Measurements from ENCODE around the gene SLC17A6.

The SLC17A6 gene

DNA sequence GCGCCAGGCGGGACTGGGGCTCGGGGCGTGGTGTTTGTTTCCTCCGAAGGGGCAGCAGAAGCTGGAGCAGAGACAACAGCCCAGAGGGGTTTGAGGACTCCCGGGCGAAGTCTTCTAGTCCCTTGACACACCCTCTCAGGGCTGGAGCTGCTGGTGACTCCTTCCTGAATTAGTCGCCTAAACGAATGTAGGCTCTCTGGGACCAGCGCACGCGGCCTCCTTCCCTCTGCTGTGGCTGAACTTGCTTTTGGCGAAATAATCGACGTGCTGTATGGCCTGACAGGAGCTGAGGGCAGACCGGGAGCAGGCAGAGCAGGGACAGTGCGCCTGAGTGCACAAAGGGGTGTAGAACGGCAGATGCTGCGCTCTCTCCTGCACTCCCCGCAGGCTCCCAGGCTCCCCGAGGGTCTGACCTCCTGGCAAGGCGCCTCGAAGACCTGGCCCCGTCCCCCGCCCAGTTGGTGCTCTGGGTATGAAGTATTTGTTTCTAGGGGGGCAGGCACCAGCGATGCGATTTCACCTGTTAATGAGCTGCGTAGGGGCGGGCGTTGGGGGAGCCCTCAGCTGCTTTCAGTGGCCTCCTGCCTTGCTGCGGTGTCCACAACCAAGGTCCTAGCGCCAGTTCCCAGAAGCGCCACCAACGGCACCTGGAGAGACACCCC, 5.3 kb downstream of the SLC17A6 start:
- no peak overlapping the region for H3K4me3 ChIP-seq (ENCODE audit: low read depth, low read length)
- TF ChIP-seq, protein P1, sequence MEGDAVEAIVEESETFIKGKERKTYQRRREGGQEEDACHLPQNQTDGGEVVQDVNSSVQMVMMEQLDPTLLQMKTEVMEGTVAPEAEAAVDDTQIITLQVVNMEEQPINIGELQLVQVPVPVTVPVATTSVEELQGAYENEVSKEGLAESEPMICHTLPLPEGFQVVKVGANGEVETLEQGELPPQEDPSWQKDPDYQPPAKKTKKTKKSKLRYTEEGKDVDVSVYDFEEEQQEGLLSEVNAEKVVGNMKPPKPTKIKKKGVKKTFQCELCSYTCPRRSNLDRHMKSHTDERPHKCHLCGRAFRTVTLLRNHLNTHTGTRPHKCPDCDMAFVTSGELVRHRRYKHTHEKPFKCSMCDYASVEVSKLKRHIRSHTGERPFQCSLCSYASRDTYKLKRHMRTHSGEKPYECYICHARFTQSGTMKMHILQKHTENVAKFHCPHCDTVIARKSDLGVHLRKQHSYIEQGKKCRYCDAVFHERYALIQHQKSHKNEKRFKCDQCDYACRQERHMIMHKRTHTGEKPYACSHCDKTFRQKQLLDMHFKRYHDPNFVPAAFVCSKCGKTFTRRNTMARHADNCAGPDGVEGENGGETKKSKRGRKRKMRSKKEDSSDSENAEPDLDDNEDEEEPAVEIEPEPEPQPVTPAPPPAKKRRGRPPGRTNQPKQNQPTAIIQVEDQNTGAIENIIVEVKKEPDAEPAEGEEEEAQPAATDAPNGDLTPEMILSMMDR (IDR thresholded peaks at IDR 0.05; ENCODE audit: control insufficient read depth, extremely low read depth, insufficient read depth), result no peak
- DNase-seq (ENCODE audit: low read depth), result no peak

DNA sequence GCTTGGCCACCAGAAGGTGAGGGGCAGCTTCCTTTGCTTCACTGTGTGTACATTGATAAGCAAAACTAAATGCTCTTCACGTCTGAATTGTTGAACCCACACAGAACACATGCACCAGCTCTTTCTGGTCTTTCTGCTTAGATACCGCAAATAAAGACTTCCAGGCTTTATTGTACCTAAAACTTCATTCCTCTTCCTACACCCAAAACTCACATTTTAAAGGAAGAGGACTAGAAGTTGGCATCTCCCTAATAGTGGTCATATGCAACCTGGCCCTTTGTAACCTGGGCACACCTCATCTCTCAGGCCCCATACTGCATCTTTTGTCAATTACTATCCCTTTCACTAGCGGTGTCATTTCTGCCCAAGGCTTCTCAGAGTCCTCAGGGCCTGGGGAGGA, 5.9 kb downstream of the SLC17A6 start:
- DNase-seq (ENCODE audit: low read depth), result no peak
- H3K4me3 ChIP-seq (ENCODE audit: low read depth, low read length), result no peak overlapping the region
- TF ChIP-seq, protein P1 (IDR thresholded peaks at IDR 0.05; ENCODE audit: control insufficient read depth, extremely low read depth, insufficient read depth), result no peak

DNA sequence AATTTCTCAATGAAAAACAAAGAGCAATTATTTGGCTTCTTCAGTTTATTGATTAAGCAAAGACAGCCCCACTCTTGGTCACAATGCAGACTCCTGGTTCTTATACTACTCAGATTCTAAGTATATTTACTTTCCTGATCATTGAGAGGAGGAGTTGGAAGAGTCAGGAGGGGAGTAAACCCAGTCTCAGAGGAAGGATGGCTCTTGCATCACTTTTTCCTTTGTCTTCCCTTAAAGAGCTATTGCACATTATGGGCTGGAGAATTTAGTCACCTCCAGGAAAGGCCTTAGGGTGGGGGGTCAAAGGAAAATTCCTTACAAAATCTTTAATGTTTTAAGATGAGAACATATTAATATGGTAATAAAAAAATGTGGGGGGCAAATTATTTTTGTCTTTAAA, 8.1 kb downstream of the SLC17A6 start:
- no peak overlapping the region for H3K4me3 ChIP-seq (ENCODE audit: low read depth, low read length)
- TF ChIP-seq, protein P1 (IDR thresholded peaks at IDR 0.05; ENCODE audit: control insufficient read depth, extremely low read depth, insufficient read depth), result no peak
- DNase-seq (ENCODE audit: low read depth), result no peak

DNA sequence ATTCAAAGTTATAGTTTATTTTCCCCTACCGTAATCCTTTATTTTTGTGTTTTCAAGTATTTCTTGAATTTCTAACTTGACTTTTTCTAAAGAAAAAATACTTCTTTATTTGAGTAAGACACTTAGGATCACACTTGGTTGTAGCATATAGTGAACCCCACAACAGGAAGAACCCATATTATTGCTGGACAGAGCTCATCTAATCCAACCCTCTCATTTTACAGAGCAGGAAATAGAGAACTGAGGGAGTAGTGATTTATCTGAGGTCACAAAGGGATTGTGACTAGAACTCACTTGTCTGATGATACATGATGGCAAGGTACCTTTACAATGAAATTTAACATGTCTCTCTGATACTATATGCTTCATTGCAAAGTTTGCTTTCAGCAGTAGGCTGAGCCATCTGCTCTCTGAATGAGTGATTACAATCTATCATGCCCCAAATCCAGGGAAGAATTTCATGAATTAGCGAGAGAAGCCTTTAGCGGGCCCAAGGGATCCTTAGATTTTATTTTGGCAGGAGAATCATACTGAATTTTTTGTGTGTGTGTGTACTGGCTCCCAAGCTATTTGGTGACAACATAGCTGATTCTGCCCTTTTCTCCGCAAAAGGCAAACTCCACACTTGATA, 9.8 kb downstream of the SLC17A6 start:
- no peak overlapping the region for H3K4me3 ChIP-seq (ENCODE audit: low read depth, low read length)
- no peak for DNase-seq (ENCODE audit: low read depth)
- TF ChIP-seq, protein P1 (IDR thresholded peaks at IDR 0.05; ENCODE audit: control insufficient read depth, extremely low read depth, insufficient read depth), result no peak

DNA sequence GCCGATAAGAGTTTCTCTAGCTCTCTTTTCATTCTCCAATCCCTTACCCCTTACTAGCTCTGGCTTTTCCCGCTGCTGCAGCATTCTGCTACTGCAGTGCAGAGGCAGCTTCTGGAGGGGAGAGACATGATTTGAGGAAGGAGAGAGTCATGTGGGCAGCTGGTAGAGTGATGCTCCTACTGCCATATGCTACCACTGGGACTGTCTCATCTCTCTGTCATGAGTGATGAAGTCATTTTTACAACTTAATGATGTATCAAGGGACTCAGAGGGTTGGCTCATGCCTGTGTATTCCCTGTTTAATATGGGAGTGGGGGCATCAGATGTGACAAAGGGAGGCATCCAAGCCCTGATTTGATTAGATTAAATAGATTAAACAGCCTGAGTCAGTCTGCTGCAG, 11.3 kb downstream of the SLC17A6 start:
- H3K4me3 ChIP-seq (ENCODE audit: low read depth, low read length), result no peak overlapping the region
- DNase-seq (ENCODE audit: low read depth), result no peak
- TF ChIP-seq, protein P1 (IDR thresholded peaks at IDR 0.05; ENCODE audit: control insufficient read depth, extremely low read depth, insufficient read depth), result no peak

DNA sequence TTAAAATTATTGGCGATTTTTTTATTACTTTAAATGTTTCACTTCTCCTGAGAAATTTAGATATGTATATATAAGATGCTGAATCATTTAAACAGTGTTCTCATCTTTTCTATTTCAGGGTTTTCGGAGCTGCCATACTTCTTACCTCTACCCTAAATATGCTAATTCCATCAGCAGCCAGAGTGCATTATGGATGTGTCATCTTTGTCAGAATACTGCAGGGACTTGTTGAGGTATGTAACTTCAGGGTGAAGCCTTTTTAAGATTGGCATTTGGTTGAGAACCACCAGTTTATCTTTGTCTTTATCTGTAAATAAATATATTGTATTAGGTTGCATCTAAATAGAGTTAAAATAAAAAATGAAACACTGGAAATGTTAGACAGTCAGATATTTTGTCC, 21.1 kb downstream of the SLC17A6 start:
- H3K4me3 ChIP-seq (ENCODE audit: low read depth, low read length), result no peak overlapping the region
- DNase-seq (ENCODE audit: low read depth), result no peak
- TF ChIP-seq, protein P1 (IDR thresholded peaks at IDR 0.05; ENCODE audit: control insufficient read depth, extremely low read depth, insufficient read depth), result no peak

DNA sequence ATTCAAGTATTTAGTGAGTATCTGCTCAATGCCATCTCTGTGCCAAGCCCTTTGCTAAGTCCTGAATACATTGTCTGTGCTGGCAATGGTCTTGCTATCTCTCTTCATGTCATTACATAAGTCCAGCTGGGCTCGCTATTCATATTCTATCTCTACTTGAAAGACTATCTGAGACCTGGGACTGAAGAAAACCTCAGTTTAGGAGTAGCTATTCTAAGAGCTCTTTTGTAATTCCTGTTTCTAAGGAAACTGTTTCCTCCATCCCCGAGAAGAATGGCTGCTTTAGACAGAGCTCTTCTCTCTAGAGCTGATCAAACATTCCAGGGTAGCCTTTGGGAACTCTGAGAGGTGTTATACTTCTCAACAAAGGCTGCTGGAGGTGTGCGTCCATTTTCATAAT, 33.0 kb downstream of the SLC17A6 start:
- DNase-seq (ENCODE audit: low read depth), result no peak
- TF ChIP-seq, protein P1 (IDR thresholded peaks at IDR 0.05; ENCODE audit: control insufficient read depth, extremely low read depth, insufficient read depth), result no peak
- H3K4me3 ChIP-seq (ENCODE audit: low read depth, low read length), result no peak overlapping the region

Data from LNCaP clone FGC (cell line).